HEK293 (cell line): ENCODE data around the gene SLX9.

Source experiments
- HOXC10 ChIP-seq: sonication (generic); formaldehyde crosslinking; IDR thresholded peaks from 2 replicates; pipeline ENCODE4 v1.8.1; 2023; ENCODE audit warnings: mild to moderate bottlenecking, missing genetic modification reagents
- REPIN1 ChIP-seq: fragments of 450-650 bp; formaldehyde crosslinking; IDR thresholded peaks from 2 replicates; pipeline ENCODE4 v1.5.1; 2017; ENCODE audit warnings: missing biosample characterization, missing genetic modification characterization, low read depth
- ZBTB8A ChIP-seq: fragments of 450-650 bp; formaldehyde crosslinking; IDR thresholded peaks from 2 replicates; pipeline ENCODE4 v1.5.1; 2016; ENCODE audit warnings: missing biosample characterization, missing genetic modification characterization
- TF ChIP-seq, protein P1 (sequence below): fragments of 450-650 bp; formaldehyde crosslinking; IDR thresholded peaks from 2 replicates; pipeline ENCODE4 v1.5.1; 2016; ENCODE audit warnings: missing biosample characterization, missing genetic modification characterization
- TF ChIP-seq, protein P2 (sequence below): sonication (generic); formaldehyde crosslinking; IDR thresholded peaks from 2 replicates; pipeline ENCODE4 v1.8.1; 2022; ENCODE audit warnings: mild to moderate bottlenecking, moderate library complexity, missing genetic modification reagents

DNA sequence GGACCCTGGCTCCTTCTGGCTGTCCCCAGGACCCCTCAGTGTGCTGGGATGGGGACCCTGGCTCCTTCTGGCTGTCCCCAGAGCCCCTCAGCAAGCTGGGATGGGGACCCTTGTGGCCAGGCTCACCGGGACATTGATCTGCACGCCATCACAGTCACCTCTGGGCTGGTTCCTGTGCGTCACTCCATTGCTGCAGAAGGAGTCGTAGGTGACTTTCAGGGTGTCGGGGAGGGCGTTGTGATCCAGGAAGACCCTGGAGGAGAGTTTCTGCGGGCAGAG lies 46.6 kb upstream of the SLX9 start:
- TF ChIP-seq, protein P1, sequence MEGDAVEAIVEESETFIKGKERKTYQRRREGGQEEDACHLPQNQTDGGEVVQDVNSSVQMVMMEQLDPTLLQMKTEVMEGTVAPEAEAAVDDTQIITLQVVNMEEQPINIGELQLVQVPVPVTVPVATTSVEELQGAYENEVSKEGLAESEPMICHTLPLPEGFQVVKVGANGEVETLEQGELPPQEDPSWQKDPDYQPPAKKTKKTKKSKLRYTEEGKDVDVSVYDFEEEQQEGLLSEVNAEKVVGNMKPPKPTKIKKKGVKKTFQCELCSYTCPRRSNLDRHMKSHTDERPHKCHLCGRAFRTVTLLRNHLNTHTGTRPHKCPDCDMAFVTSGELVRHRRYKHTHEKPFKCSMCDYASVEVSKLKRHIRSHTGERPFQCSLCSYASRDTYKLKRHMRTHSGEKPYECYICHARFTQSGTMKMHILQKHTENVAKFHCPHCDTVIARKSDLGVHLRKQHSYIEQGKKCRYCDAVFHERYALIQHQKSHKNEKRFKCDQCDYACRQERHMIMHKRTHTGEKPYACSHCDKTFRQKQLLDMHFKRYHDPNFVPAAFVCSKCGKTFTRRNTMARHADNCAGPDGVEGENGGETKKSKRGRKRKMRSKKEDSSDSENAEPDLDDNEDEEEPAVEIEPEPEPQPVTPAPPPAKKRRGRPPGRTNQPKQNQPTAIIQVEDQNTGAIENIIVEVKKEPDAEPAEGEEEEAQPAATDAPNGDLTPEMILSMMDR = no peak
- TF ChIP-seq, protein P2, sequence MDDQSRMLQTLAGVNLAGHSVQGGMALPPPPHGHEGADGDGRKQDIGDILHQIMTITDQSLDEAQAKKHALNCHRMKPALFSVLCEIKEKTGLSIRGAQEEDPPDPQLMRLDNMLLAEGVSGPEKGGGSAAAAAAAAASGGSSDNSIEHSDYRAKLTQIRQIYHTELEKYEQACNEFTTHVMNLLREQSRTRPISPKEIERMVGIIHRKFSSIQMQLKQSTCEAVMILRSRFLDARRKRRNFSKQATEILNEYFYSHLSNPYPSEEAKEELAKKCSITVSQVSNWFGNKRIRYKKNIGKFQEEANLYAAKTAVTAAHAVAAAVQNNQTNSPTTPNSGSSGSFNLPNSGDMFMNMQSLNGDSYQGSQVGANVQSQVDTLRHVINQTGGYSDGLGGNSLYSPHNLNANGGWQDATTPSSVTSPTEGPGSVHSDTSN (CRISPR knock-in tag) = no peak
- TF ChIP-seq HOXC10 (CRISPR knock-in tag) (no peak), REPIN1 (no peak), ZBTB8A (tag by site-specific recombination) (no peak)
